GM20000 (cell line): ENCODE measurements around the gene DACH1.

Experiments used
- DNase-seq: peaks from one replicate; pipeline ENCODE4 v3.0.0; 2012; ENCODE audit warnings: low spot score
- CTCF ChIP-seq: IDR thresholded peaks from 2 replicates; pipeline ENCODE4 v1.5.1; 2012; ENCODE audit warnings: mild to moderate bottlenecking, control low read depth; ENCODE audit errors: extremely low read depth, missing control alignments

The DACH1 gene

DNA sequence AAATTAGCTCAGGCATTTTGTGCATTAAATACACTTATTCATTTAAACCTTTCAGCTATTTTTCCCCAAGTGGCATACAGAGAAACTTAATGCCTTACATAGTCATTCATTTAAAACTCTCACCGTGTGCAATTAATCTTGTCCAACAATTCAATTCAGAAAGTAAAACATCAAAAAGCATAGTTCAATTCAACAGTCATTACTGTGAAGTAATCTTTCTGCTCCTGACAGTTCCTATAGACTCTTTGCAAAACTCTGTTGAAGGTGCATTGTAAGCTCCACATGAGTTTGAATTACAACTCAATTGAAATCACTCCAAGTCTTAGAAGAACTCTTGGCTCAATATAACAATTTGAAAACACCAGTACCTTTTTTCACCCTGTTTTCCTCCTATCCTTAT lies 228.3 kb downstream of the DACH1 start:
- no peak for DNase-seq
- TF ChIP-seq CTCF = no peak

GRCh38 chr13:71634602-71635443 lies 232.2 kb downstream of the DACH1 start:
- DNase-seq = no peak
- no peak for TF ChIP-seq CTCF

DNA sequence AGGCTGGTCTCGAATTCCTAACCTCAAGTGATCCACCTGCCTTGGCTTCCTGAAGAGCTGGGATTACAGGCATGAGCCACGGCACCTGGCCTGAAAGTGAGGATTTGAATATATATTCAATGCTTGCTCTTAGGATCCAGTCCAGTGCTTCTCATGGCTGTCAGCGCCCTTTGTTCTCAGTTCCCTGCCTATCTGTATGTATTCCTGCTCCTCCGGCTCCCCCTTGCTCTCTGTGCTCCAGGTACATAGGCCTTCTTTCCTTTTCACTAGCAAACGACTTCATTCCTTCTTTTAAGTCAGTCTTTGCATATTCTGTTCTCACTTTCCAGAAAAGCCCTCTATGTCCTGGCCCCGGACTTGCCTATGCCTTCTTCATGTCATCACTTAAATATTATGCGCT lies 232.8 kb downstream of the DACH1 start:
- DNase-seq = no peak
- TF ChIP-seq CTCF = no peak

GRCh38 chr13:71632721-71633120 lies 234.3 kb downstream of the DACH1 start:
- no peak for DNase-seq
- no peak for TF ChIP-seq CTCF

DNA sequence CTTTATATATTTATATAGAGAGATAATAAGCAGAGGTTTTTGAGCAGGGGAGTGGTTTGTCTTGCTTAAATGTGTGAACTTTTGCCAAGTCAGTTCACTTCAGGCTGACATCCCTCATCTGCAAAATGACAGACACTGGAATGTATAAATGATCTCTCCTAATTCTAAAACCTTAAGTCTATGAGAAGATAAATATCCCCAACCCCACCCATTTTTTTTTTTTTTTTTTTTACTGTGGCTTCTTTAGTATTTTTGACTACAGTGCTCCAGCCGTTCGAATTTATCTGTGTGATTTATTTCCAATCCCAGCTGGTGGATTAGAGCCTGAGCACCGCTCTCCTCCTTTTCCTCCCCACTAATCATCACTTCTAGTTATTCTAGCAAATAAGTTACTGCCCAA lies 234.8 kb downstream of the DACH1 start:
- no peak for DNase-seq
- no peak for TF ChIP-seq CTCF

DNA sequence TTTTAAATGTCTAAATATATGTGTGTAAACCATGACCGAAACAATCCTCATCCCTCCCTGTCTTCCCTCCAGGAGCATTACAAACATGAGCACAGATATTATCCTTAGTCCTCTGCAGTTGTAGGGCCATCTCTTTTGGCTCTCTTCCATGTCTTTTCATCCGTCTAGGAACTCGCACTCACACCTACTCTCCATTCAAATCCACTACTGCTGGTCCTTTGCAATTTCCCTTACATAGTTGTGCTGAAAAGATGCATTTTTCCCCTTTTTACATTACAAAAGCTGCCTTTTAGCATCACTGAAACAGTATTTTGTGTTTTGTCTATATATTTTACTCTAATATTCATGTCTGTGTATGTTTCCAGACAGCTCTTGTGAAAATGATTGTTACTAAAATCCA lies 237.8 kb downstream of the DACH1 start:
- TF ChIP-seq CTCF = no peak
- DNase-seq = no peak

GRCh38 chr13:71626421-71627117 lies 240.4 kb downstream of the DACH1 start:
- TF ChIP-seq CTCF = no peak

More at GRCh38 chr13:71626421-71627117, 240.4 kb downstream of the DACH1 start:
- DNase-seq = no peak
